LNCaP clone FGC (cell line): Measurements from ENCODE around the gene PPP1R36.
A peak's percentile ranks its signal among the peaks of the same experiment; 100 is the strongest.
"Not testable (repeated sequence)": the region's sequence is repeated elsewhere in the genome, so short reads cannot be mapped to it uniquely, and the experiment has no call there.

Experiments
- DNase-seq: peaks from one replicate; pipeline ENCODE4 v3.0.0-alpha.2; 2011; ENCODE audit warnings: low read depth
- H3K4me3 ChIP-seq: 2 replicates; pipeline ENCODE4 v1.5.1; 2011; ENCODE audit warnings: mild to moderate bottlenecking, low read depth, low read length, control low read depth
- CTCF ChIP-seq: IDR thresholded peaks from 2 replicates; pipeline ENCODE4 v1.5.1; 2012; ENCODE audit warnings: mild to moderate bottlenecking; ENCODE audit not compliant: control insufficient read depth, insufficient read depth; ENCODE audit errors: extremely low read depth

The PPP1R36 gene

GRCh38 chr14:64625386-64626232, 75.8 kb downstream of the PPP1R36 start:
- no peak overlapping the region for H3K4me3 ChIP-seq
- no peak for DNase-seq
- no peak for TF ChIP-seq CTCF

GRCh38 chr14:64628940-64629408, 79.2 kb downstream of the PPP1R36 start:
- no peak for TF ChIP-seq CTCF

GRCh38 chr14:64630778-64631177, 81.0 kb downstream of the PPP1R36 start:
- DNase-seq: no peak
- no peak overlapping the region for H3K4me3 ChIP-seq
- no peak for TF ChIP-seq CTCF

More at GRCh38 chr14:64628940-64629408, 79.2 kb downstream of the PPP1R36 start:
- DNase-seq: no peak
- no peak overlapping the region for H3K4me3 ChIP-seq

- H3K4me3 ChIP-seq, DNase-seq: not testable (repeated sequence)
Observed at GRCh38 chr14:64631222-64631621, 81.5 kb downstream of the PPP1R36 start.

- TF ChIP-seq CTCF: no peak
- no peak overlapping the region for H3K4me3 ChIP-seq
- no peak for DNase-seq
Observed at GRCh38 chr14:64632056-64632455, 82.3 kb downstream of the PPP1R36 start.

GRCh38 chr14:64634558-64634957, 84.8 kb downstream of the PPP1R36 start:
- H3K4me3 ChIP-seq: no peak overlapping the region
- TF ChIP-seq CTCF: no peak
- DNase-seq: no peak

GRCh38 chr14:64636208-64636979, 86.6 kb downstream of the PPP1R36 start:
- peak; percentile 69 for TF ChIP-seq CTCF
- H3K4me3 ChIP-seq: no peak overlapping the region
- no peak for DNase-seq
